WERI-Rb-1 (cell line): ENCODE data around the gene CARS1.

ENCODE experiments used
- DNase-seq: peaks from one replicate; pipeline ENCODE4 v3.0.0-alpha.2; 2020
- H3K27ac ChIP-seq: fragments of 250-450 bp; sonication (Bioruptor Pico); 2 replicates; pipeline ENCODE4 v1.5.1; 2020; ENCODE audit warnings: mild to moderate bottlenecking, moderate library complexity
- H3K27me3 ChIP-seq: fragments of 250-450 bp; sonication (Bioruptor Pico); 2 replicates; pipeline ENCODE4 v1.5.1; 2021; ENCODE audit warnings: mild to moderate bottlenecking, low read depth, moderate library complexity; ENCODE audit not compliant: insufficient read depth, severe bottlenecking
- H3K36me3 ChIP-seq: fragments of 250-450 bp; sonication (Bioruptor Pico); 2 replicates; pipeline ENCODE4 v1.5.1; 2020; ENCODE audit warnings: mild to moderate bottlenecking, moderate library complexity
- H3K4me3 ChIP-seq: 2 replicates; pipeline ENCODE4 v1.5.1; 2011; ENCODE audit warnings: low read depth, mild to moderate bottlenecking, control low read depth, low read length
- H3K9me3 ChIP-seq: fragments of 250-450 bp; sonication (Bioruptor Pico); 2 replicates; pipeline ENCODE4 v1.5.1; 2021; ENCODE audit warnings: mild to moderate bottlenecking, moderate library complexity; ENCODE audit not compliant: severe bottlenecking
- TF ChIP-seq, protein P1 (sequence below): IDR thresholded peaks from 2 replicates; pipeline ENCODE4 v1.5.1; 2011; ENCODE audit warnings: low read depth, mild to moderate bottlenecking, control low read depth, inconsistent platforms, low read length

Gene CARS1

DNA sequence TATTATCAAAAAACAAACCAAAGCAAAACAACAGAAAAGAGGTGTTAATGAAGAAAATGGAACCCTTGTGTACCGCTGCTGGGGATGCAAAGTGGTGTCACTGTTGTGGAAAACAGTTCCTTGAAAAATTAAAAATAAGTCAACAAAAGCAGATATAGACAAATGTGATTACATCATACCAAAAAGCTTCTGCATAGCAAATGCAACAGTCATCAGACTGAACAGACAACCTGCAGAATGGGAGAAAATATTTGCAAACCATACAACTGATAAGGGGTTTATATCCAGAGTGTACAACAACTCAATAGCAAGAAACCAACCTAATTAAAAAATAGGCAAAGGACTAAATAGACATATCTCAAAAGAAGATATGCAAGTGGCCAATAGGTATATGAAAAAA lies 22.9 kb upstream of the CARS1 start:
- Histone ChIP-seq H3K9me3 (no peaks in the 10 kb centered on the region), H3K36me3 (no peaks in the 10 kb centered on the region), H3K27ac (no peak overlapping the region), H3K4me3 (no peak overlapping the region), H3K27me3 (no peaks in the 10 kb centered on the region)
- no peak for DNase-seq
- TF ChIP-seq, protein P1, sequence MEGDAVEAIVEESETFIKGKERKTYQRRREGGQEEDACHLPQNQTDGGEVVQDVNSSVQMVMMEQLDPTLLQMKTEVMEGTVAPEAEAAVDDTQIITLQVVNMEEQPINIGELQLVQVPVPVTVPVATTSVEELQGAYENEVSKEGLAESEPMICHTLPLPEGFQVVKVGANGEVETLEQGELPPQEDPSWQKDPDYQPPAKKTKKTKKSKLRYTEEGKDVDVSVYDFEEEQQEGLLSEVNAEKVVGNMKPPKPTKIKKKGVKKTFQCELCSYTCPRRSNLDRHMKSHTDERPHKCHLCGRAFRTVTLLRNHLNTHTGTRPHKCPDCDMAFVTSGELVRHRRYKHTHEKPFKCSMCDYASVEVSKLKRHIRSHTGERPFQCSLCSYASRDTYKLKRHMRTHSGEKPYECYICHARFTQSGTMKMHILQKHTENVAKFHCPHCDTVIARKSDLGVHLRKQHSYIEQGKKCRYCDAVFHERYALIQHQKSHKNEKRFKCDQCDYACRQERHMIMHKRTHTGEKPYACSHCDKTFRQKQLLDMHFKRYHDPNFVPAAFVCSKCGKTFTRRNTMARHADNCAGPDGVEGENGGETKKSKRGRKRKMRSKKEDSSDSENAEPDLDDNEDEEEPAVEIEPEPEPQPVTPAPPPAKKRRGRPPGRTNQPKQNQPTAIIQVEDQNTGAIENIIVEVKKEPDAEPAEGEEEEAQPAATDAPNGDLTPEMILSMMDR: no peak

DNA sequence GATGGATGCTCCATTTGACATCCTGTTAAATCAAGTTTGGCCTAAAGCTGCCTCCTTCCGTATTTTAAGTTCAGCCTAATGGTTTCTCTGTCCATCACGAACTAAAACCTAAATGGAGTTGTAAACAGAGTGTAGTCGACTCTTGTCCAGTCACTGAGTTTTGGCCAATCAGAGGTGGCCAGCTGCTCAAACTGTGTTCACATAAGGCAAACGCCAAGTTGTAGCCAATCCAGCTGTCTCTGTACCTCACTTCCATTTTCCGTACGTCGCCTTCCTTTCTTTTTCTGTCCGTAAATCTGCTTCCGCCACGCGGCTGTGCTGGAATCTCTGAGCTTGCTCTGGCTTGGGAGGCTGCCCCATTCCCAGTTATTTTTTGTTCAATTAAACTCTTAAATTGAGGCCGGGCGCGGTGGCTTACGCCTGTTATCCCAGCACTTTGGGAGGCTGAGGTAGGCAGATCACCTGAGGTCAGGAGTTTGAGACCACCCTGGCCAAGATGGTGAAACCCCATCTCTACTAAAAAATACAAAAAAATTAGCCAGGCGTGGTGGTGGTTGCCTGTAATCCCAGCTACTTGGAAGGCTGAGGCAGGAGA lies 20.7 kb upstream of the CARS1 start:
- Histone ChIP-seq H3K27me3 (no peaks in the 10 kb centered on the region), H3K27ac (no peak overlapping the region), H3K4me3 (no peak overlapping the region), H3K36me3 (no peaks in the 10 kb centered on the region), H3K9me3 (no peaks in the 10 kb centered on the region)
- DNase-seq: no peak
- TF ChIP-seq, protein P1: no peak

- DNase-seq: no peak
- no peak overlapping the region for H3K27ac ChIP-seq
- TF ChIP-seq, protein P1: no peak
- no peaks in the 10 kb centered on the region for H3K9me3 ChIP-seq
- no peaks in the 10 kb centered on the region for H3K27me3 ChIP-seq
- H3K36me3 ChIP-seq: no peaks in the 10 kb centered on the region
- no peak overlapping the region for H3K4me3 ChIP-seq
Observed at GRCh38 chr11:3077189-3077836, 20.1 kb upstream of the CARS1 start.

GRCh38 chr11:3074912-3075589 lies 17.8 kb upstream of the CARS1 start:
- TF ChIP-seq, protein P1: no peak
- Histone ChIP-seq H3K36me3 (no peaks in the 10 kb centered on the region), H3K4me3 (no peak overlapping the region), H3K9me3 (no peaks in the 10 kb centered on the region), H3K27me3 (no peaks in the 10 kb centered on the region), H3K27ac (no peak overlapping the region)
- DNase-seq: no peak

GRCh38 chr11:3073029-3073435 lies 15.8 kb upstream of the CARS1 start:
- H3K4me3 ChIP-seq: no peak overlapping the region
- DNase-seq: no peak
- no peaks in the 10 kb centered on the region for H3K27me3 ChIP-seq
- no peak overlapping the region for H3K27ac ChIP-seq
- H3K36me3 ChIP-seq: no peaks in the 10 kb centered on the region
- H3K9me3 ChIP-seq: no peaks in the 10 kb centered on the region
- TF ChIP-seq, protein P1: no peak
